B cell (primary cell): ENCODE measurements around the gene PRR16. TPM values are rescaled to one million over a fixed set of nuclear protein-coding genes. Genes with fewer than 3 reads are reported as not detected.

Source experiments
- ATAC-seq: fragments of 200-7000 bp; cut with Tn5 transposase; one replicate; pipeline ENCODE4 v1.10.0; 2021; ENCODE audit warnings: low read depth, mild to moderate bottlenecking, moderate number of reproducible peaks, moderate library complexity
- CTCF ChIA-PET: fragments of 350-600 bp; sonication (Branson Sonifier 250); formaldehyde crosslinking; loops from one replicate; lab custom pipeline; 2021; ENCODE audit warnings: antibody characterized with exemption, inconsistent platforms; lab: Charles Lee
- POLR2A ChIA-PET: fragments of 350-600 bp; sonication (Branson Sonifier 250); formaldehyde crosslinking; loops from one replicate; lab custom pipeline; 2021; ENCODE audit warnings: antibody characterized with exemption; lab: Charles Lee
- DNase-seq: peaks from one replicate; pipeline ENCODE4 v3.0.0; 2013
- H2AFZ ChIP-seq: 2 replicates; pipeline ENCODE4 v1.6.1; 2012; ENCODE audit warnings: mild to moderate bottlenecking, low read depth, low read length; ENCODE audit not compliant: insufficient read depth, poor library complexity, severe bottlenecking
- H3K27ac ChIP-seq, 2 donors: 1 replicate in 1 of 2; 2 replicates in 1 of 2; pipeline ENCODE4 v1.5.1; 2012 to 2013; ENCODE audit warnings: low read length in 2 of 2, mild to moderate bottlenecking in 2 of 2, moderate library complexity in 1 of 2
- H3K27me3 ChIP-seq, 4 experiments: fragments of 200-600 bp in 1 of 4; sonication (generic) in 1 of 4; replicated peaks in 1 of 4; 1 replicate in 2 of 4; 2 replicates in 2 of 4; pipeline versions ENCODE4 v1.6.1 to v1.7.0; 2013 to 2016; ENCODE audit warnings: low read length in 3 of 4, mild to moderate bottlenecking in 2 of 4, mixed read lengths in 1 of 4, moderate library complexity in 1 of 4; ENCODE audit not compliant: insufficient read depth in 4 of 4, control insufficient read depth in 3 of 4; ENCODE audit errors: control extremely low read depth in 1 of 4
- H3K36me3 ChIP-seq, 2 experiments: replicated peaks in 1 of 2; 1 replicate in 1 of 2; 2 replicates in 1 of 2; pipeline versions ENCODE4 v1.6.1 to v1.7.1; 2013; ENCODE audit warnings: low read length in 1 of 2; ENCODE audit not compliant: insufficient read depth in 2 of 2, control insufficient read depth in 1 of 2; ENCODE audit errors: control extremely low read depth in 1 of 2, extremely low read depth in 1 of 2
- H3K4me1 ChIP-seq, 2 donors: fragments of 200-600 bp in 1 of 2; sonication (generic) in 1 of 2; 1 replicate in 1 of 2; 2 replicates in 1 of 2; pipeline versions ENCODE4 v1.5.1 to v1.6.1; 2013 to 2017; ENCODE audit warnings: low read length in 2 of 2; ENCODE audit not compliant: control insufficient read depth in 2 of 2, insufficient read depth in 2 of 2
- H3K4me2 ChIP-seq: replicated peaks from 2 replicates; pipeline ENCODE3; 2012; ENCODE audit warnings: mild to moderate bottlenecking, low read depth, low read length; ENCODE audit not compliant: poor library complexity, severe bottlenecking
- H3K4me3 ChIP-seq, 5 experiments: fragments of 200-600 bp in 1 of 5; sonication (generic) in 1 of 5; 1 replicate in 3 of 5; 2 replicates in 2 of 5; pipeline versions ENCODE4 v1.5.1 to v1.7.0; 2011 to 2016; ENCODE audit warnings: low read length in 4 of 5, mild to moderate bottlenecking in 4 of 5, low read depth in 2 of 5, control low read depth in 1 of 5, moderate library complexity in 1 of 5; ENCODE audit not compliant: insufficient read depth in 1 of 5; ENCODE audit errors: control extremely low read depth in 1 of 5, extremely low read depth in 1 of 5
- H3K79me2 ChIP-seq: fragments of 200-600 bp; sonication (generic); one replicate; pipeline ENCODE4 v1.6.0; 2016; ENCODE audit warnings: low read length; ENCODE audit not compliant: control insufficient read depth, insufficient read depth
- H3K9ac ChIP-seq: fragments of 200-600 bp; sonication (generic); 2 replicates; pipeline ENCODE4 v1.6.1; 2017; ENCODE audit warnings: mild to moderate bottlenecking, low read length, moderate library complexity
- H3K9me3 ChIP-seq, 3 donors: one replicate each; pipeline versions ENCODE4 v1.6.1 to v1.7.1; 2013; ENCODE audit warnings: low read length in 2 of 3; ENCODE audit not compliant: control insufficient read depth in 2 of 3, insufficient read depth in 1 of 3; ENCODE audit errors: control extremely low read depth in 1 of 3
- H4K20me1 ChIP-seq: 2 replicates; pipeline ENCODE4 v1.6.0; 2012; ENCODE audit warnings: mild to moderate bottlenecking, low read length; ENCODE audit not compliant: insufficient read depth, control insufficient read depth, poor library complexity, severe bottlenecking
- H3K27ac Mint-ChIP-seq: one replicate; pipeline ENCODE4 v1.8.0; 2021; ENCODE audit warnings: mixed read lengths
- H3K27me3 Mint-ChIP-seq: one replicate; pipeline ENCODE4 v1.8.0; 2021; ENCODE audit warnings: mixed read lengths
- H3K4me1 Mint-ChIP-seq: one replicate; pipeline ENCODE4 v1.8.0; 2021; ENCODE audit warnings: mixed read lengths
- H3K4me3 Mint-ChIP-seq: one replicate; pipeline ENCODE4 v1.8.0; 2021; ENCODE audit warnings: mixed read lengths
- H3K9me3 Mint-ChIP-seq: one replicate; pipeline ENCODE4 v1.8.0; 2022; ENCODE audit warnings: mixed read lengths; ENCODE audit not compliant: insufficient read depth
- EZH2 ChIP-seq: IDR thresholded peaks from 2 replicates; pipeline ENCODE4 v1.6.1; 2012; ENCODE audit warnings: borderline replicate concordance, low read depth, mild to moderate bottlenecking, moderate library complexity, low read length; ENCODE audit not compliant: insufficient read depth, poor library complexity, severe bottlenecking
- WGBS: methylation state at CpG from one replicate; pipeline ENCODE4 v1.1.5; 2013; ENCODE audit warnings: missing lambda C conversion rate; ENCODE audit not compliant: insufficient coverage; 5-methylcytosine and 5-hydroxymethylcytosine counted together
- intact Hi-C: fragments of 100-400 bp; cut with micrococcal nuclease; formaldehyde crosslinking; loops from one replicate; pipeline ENCODE4 v1.10.0; 2022
- polyA plus RNA-seq: library from polyadenylated mRNA; depleted of rRNA; stranded (reverse); fragments of >200 nt; gene quantifications from 2 replicates; pipeline ENCODE4 v1.2.3, GENCODE V29; 2012
- total RNA-seq, 2 donors: library from RNA; stranded (reverse); fragments of 120-200 nt in 1 of 2; gene quantifications; 1 replicate in 1 of 2; 2 replicates in 1 of 2; pipeline versions ENCODE4 v1.2.3 to v1.2.4, GENCODE V29; 2013 to 2022
- TF ChIP-seq, protein P1 (sequence below): fragments of 200-600 bp; IDR thresholded peaks from one replicate; pipeline ENCODE4 v1.8.0; 2022; ENCODE audit warnings: antibody characterized with exemption, mild to moderate bottlenecking

Gene PRR16
- total and polyA plus RNA-seq, 2 donors (not counting 1 experiment from before 2014, with no cell fraction given), result 0.16 TPM; not detected in 1

DNA sequence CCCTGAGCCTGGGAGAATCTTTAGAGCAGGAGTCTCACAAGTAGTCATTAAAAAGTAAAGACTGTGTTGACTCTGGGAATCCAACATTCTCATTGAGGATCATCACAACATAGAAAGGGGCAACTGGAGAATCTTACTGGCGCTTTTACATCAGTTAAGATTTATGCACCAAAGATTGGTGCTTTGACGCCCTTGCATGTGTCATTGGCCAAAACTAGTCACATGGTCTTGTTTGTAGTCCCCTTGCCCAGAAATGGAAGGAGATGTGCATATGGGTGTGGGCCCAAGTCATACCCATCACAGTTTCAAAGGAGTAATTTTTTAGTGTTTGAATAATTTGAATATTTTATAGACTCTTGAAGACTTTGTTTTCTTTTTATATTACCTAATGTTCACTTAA lies 228.2 kb downstream of the PRR16 start:
- Histone ChIP-seq H3K79me2 (no peaks in the 10 kb centered on the region), H3K4me3 (no peak overlapping the region), H3K27ac (no peak overlapping the region), H3K9ac (no peak overlapping the region), H4K20me1 (no peaks in the 10 kb centered on the region), H3K4me2 (no peak overlapping the region), H3K9me3 (peaks cover 0 to 3% (median 0%) of the 10 kb centered on the region in 3 donors), H3K4me1 (no peaks in the 10 kb centered on the region), H2AFZ (no peak overlapping the region), H3K36me3 (no peaks in the 10 kb centered on the region), H3K27me3 (no peaks in the 10 kb centered on the region)
- ChIA-PET POLR2A (no interaction called here), CTCF (no interaction called here)
- H3K27me3 Mint-ChIP-seq, result no peaks in the 10 kb centered on the region
- intact Hi-C loops, result no loop called here
- 83% methylated on average over 1 of the region's 2 CpGs for WGBS
- TF ChIP-seq EZH2, result no peak
- TF ChIP-seq, protein P1, sequence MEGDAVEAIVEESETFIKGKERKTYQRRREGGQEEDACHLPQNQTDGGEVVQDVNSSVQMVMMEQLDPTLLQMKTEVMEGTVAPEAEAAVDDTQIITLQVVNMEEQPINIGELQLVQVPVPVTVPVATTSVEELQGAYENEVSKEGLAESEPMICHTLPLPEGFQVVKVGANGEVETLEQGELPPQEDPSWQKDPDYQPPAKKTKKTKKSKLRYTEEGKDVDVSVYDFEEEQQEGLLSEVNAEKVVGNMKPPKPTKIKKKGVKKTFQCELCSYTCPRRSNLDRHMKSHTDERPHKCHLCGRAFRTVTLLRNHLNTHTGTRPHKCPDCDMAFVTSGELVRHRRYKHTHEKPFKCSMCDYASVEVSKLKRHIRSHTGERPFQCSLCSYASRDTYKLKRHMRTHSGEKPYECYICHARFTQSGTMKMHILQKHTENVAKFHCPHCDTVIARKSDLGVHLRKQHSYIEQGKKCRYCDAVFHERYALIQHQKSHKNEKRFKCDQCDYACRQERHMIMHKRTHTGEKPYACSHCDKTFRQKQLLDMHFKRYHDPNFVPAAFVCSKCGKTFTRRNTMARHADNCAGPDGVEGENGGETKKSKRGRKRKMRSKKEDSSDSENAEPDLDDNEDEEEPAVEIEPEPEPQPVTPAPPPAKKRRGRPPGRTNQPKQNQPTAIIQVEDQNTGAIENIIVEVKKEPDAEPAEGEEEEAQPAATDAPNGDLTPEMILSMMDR, result no peak
- no peak overlapping the region for H3K4me3 Mint-ChIP-seq
- no peak overlapping the region for H3K27ac Mint-ChIP-seq
- H3K4me1 Mint-ChIP-seq, result no peaks in the 10 kb centered on the region
- H3K9me3 Mint-ChIP-seq, result peaks cover 6% of the 10 kb centered on the region
- ATAC-seq (no peak), DNase-seq (no peak)

DNA sequence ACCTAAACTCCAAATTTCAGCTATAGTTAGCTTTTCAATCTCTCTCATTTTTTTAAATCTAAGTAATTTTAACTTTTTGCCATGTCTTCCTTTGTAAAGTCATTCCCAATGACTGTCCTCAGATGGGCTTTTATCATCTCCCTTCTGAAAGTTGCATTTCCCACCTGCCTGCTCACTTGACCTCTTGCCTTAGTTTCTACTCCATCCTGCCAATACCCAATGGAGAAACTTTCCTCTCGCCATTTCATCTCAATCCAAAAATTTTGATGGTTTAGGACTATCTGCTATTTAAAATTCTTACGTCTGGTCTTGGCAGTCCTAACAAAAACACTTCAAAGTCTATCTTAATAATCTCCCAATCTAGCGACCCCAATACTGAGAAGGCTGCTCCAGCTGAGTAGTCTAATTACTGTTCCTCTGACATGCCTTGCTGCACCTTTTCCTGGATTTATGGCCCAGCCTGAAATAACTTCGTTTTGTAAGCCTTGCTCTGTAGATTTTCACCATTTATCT lies 231.3 kb downstream of the PRR16 start:
- Histone ChIP-seq H4K20me1 (no peaks in the 10 kb centered on the region), H2AFZ (no peak overlapping the region), H3K4me1 (no peaks in the 10 kb centered on the region), H3K9ac (no peak overlapping the region), H3K27ac (no peak overlapping the region), H3K4me2 (no peak overlapping the region), H3K36me3 (no peaks in the 10 kb centered on the region), H3K27me3 (no peaks in the 10 kb centered on the region), H3K9me3 (peaks cover 0 to 3% (median 0%) of the 10 kb centered on the region in 3 donors), H3K4me3 (no peak overlapping the region), H3K79me2 (no peaks in the 10 kb centered on the region)
- DNase-seq (no peak), ATAC-seq (no peak)
- TF ChIP-seq, protein P1, result no peak
- TF ChIP-seq EZH2, result no peak
- Mint-ChIP-seq H3K27me3 (no peaks in the 10 kb centered on the region), H3K27ac (no peak overlapping the region), H3K4me3 (no peak overlapping the region), H3K4me1 (no peaks in the 10 kb centered on the region), H3K9me3 (peaks cover 6% of the 10 kb centered on the region)
- WGBS, result 85% methylated on average over 3 of the region's 4 CpGs
- ChIA-PET CTCF (no interaction called here), POLR2A (no interaction called here)
- intact Hi-C loops, result no loop called here
